CD4-positive, CD25-positive, alpha-beta regulatory T cell (primary cell): ENCODE measurements around the gene DHX35. TPM values are rescaled to one million over a fixed set of nuclear protein-coding genes. Genes with fewer than 3 reads are reported as not detected.

Experiments used
- ATAC-seq, 2 donors: fragments of 150-1000 bp; cut with Tn5 transposase; one replicate each; pipeline ENCODE4 v1.10.0; 2021; ENCODE audit warnings: low read depth in 2 of 2, moderate number of reproducible peaks in 2 of 2, moderate library complexity in 1 of 2
- DNase-seq, 3 donors: peaks; one replicate each; pipeline versions ENCODE4 v3.0.0 to v3.0.0-alpha.2; 2012 to 2022; ENCODE audit warnings: mixed read lengths in 1 of 3
- H3K27ac ChIP-seq: one replicate; pipeline ENCODE4 v1.7.0; 2013; ENCODE audit warnings: mild to moderate bottlenecking, low read length; ENCODE audit not compliant: insufficient read depth, poor library complexity, severe bottlenecking
- H3K27me3 ChIP-seq: one replicate; pipeline ENCODE4 v1.7.0; 2013; ENCODE audit warnings: low read length; ENCODE audit not compliant: control insufficient read depth, insufficient read depth
- H3K36me3 ChIP-seq: one replicate; pipeline ENCODE4 v1.7.0; 2013; ENCODE audit warnings: mild to moderate bottlenecking, low read length, moderate library complexity; ENCODE audit not compliant: control insufficient read depth, insufficient read depth
- H3K4me1 ChIP-seq: 2 replicates; pipeline ENCODE4 v1.7.0; 2013; ENCODE audit warnings: mild to moderate bottlenecking, low read length; ENCODE audit not compliant: insufficient read depth, control insufficient read depth, poor library complexity, severe bottlenecking
- H3K4me3 ChIP-seq: one replicate; pipeline ENCODE4 v1.7.0; 2013; ENCODE audit warnings: low read depth, mild to moderate bottlenecking, low read length, moderate library complexity
- H3K9me3 ChIP-seq, 2 experiments: 1 replicate in 1 of 2; 2 replicates in 1 of 2; pipeline ENCODE4 v1.7.0; 2013; ENCODE audit warnings: low read length in 2 of 2, mild to moderate bottlenecking in 1 of 2, moderate library complexity in 1 of 2; ENCODE audit not compliant: control insufficient read depth in 2 of 2
- H3K27ac Mint-ChIP-seq, 3 donors: one replicate each; pipeline ENCODE4 v1.8.0; 2020 to 2022; ENCODE audit warnings: mild to moderate bottlenecking in 3 of 3, mixed read lengths in 3 of 3, moderate library complexity in 2 of 3
- H3K27me3 Mint-ChIP-seq: one replicate; pipeline ENCODE4 v1.8.0; 2022; ENCODE audit warnings: mild to moderate bottlenecking, mixed read lengths
- H3K36me3 Mint-ChIP-seq: one replicate; pipeline ENCODE4 v1.8.0; 2020; ENCODE audit warnings: mixed read lengths
- H3K4me1 Mint-ChIP-seq, 4 donors: one replicate each; pipeline ENCODE4 v1.8.0; 2020 to 2022; ENCODE audit warnings: mixed read lengths in 4 of 4, mild to moderate bottlenecking in 1 of 4
- H3K4me3 Mint-ChIP-seq, 4 donors: one replicate each; pipeline ENCODE4 v1.8.0; 2020 to 2022; ENCODE audit warnings: mild to moderate bottlenecking in 4 of 4, mixed read lengths in 4 of 4, moderate library complexity in 3 of 4
- H3K9me3 Mint-ChIP-seq, 7 donors: one replicate each; pipeline ENCODE4 v1.8.0; 2020 to 2022; ENCODE audit warnings: mixed read lengths in 7 of 7, mild to moderate bottlenecking in 3 of 7, moderate library complexity in 2 of 7
- polyA plus RNA-seq, 4 donors: library from polyadenylated mRNA; unstranded; fragments of 300-500 nt; fragmentation: Illumina TruSeq; gene quantifications; one replicate each; pipeline ENCODE4 v1.2.3, GENCODE V29; 2021
- total RNA-seq: library from RNA; stranded (reverse); gene quantifications from one replicate; pipeline ENCODE4 v1.2.3, GENCODE V29; 2022

Gene DHX35
- total and polyA plus RNA-seq, 5 donors from 2014 or later, result 4.0 to 12.4 (median 5.7) TPM

DNA sequence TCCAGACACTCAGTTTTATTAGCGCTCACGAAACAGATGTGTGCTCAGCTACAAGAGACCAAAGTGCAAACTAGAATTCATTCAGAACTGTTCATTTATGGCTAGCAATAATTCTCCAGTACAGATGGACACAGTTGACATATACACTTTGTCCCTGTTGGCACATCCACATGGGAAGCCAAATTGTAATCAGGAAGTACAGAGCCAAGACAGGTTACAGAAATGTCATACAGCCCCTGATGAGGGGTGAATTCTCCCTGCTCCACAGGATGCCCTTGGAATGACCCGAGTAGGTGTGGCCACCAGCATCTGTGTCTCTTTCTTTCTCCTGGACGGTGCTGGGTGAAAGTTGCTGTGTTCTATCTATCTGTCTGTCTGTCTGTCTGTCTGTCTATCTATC is 7.6 kb downstream of the DHX35 start:
- Mint-ChIP-seq H3K4me3 (no peak overlapping the region), H3K9me3 (no peaks in the 10 kb centered on the region), H3K27me3 (no peaks in the 10 kb centered on the region), H3K4me1 (peaks cover 4 to 30% (median 7%) of the 10 kb centered on the region in 4 donors), H3K36me3 (peaks cover 47% of the 10 kb centered on the region), H3K27ac (peak overlapping the region in 1 of 3 donors; percentile 75)
- ATAC-seq (no peak), DNase-seq (no peak)
- no peaks in the 10 kb centered on the region for H3K9me3 ChIP-seq
- H3K4me3 ChIP-seq, result no peak overlapping the region
- no peak overlapping the region for H3K27ac ChIP-seq
- no peaks in the 10 kb centered on the region for H3K4me1 ChIP-seq
- peaks cover 32% of the 10 kb centered on the region for H3K36me3 ChIP-seq
- no peaks in the 10 kb centered on the region for H3K27me3 ChIP-seq

GRCh38 chr20:38970302-38970701 is 8.2 kb downstream of the DHX35 start:
- Histone ChIP-seq H3K36me3 (peaks cover 30% of the 10 kb centered on the region), H3K27ac (no peak overlapping the region), H3K27me3 (no peaks in the 10 kb centered on the region), H3K9me3 (no peaks in the 10 kb centered on the region), H3K4me3 (no peak overlapping the region), H3K4me1 (no peaks in the 10 kb centered on the region)
- Mint-ChIP-seq H3K36me3 (peaks cover 47% of the 10 kb centered on the region), H3K9me3 (no peaks in the 10 kb centered on the region), H3K4me1 (peaks cover under 1 to 31% (median 8%) of the 10 kb centered on the region in 4 donors), H3K27ac (peak overlapping the region in 2 of 3 donors; percentile 8 to 75), H3K27me3 (no peaks in the 10 kb centered on the region), H3K4me3 (no peak overlapping the region)
- ATAC-seq (no peak), DNase-seq (no peak)

DNA sequence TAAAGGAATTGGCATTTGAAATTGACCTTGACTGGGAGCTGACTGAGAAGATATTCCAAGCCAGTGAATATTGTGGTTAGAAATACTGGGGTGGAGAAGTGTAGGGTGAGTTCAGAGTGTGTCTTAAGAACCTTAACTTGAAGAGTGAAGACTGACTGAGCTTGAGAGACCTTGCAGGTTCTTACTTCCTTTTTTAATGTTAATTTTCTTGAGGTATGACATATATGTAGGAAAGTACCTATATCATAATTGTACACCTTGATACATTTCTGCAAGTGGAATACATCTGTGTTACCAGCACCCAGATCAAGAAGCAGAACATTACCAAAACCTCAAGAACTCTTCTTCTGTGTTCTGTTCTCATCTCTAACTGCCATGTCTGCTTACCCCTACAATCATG is 11.0 kb downstream of the DHX35 start:
- no peaks in the 10 kb centered on the region for H3K9me3 Mint-ChIP-seq
- H3K36me3 ChIP-seq, result peaks cover 32% of the 10 kb centered on the region

GRCh38 chr20:38973645-38974044 is 11.5 kb downstream of the DHX35 start:
- ATAC-seq, result no peak
- Mint-ChIP-seq H3K27ac (peak overlapping the region in 2 of 3 donors; percentile 35 to 44), H3K36me3 (peaks cover 43% of the 10 kb centered on the region), H3K4me1 (peaks cover 0 to 27% (median 5%) of the 10 kb centered on the region in 4 donors), H3K27me3 (no peaks in the 10 kb centered on the region), H3K9me3 (no peaks in the 10 kb centered on the region), H3K4me3 (no peak overlapping the region)
- Histone ChIP-seq H3K4me1 (no peaks in the 10 kb centered on the region), H3K9me3 (no peaks in the 10 kb centered on the region), H3K27ac (no peak overlapping the region), H3K4me3 (no peak overlapping the region), H3K36me3 (peaks cover 34% of the 10 kb centered on the region), H3K27me3 (no peaks in the 10 kb centered on the region)
- no peak for DNase-seq

More for the DNA sequence above, 11.0 kb downstream of the DHX35 start:
- H3K4me1 Mint-ChIP-seq, result peaks cover 0 to 27% (median 5%) of the 10 kb centered on the region in 4 donors
- no peak overlapping the region for H3K27ac ChIP-seq
- DNase-seq (no peak), ATAC-seq (no peak)
- no peaks in the 10 kb centered on the region for H3K9me3 ChIP-seq
- H3K27me3 Mint-ChIP-seq, result no peaks in the 10 kb centered on the region
- peaks cover 43% of the 10 kb centered on the region for H3K36me3 Mint-ChIP-seq
- H3K4me3 Mint-ChIP-seq, result no peak overlapping the region
- H3K27me3 ChIP-seq, result no peaks in the 10 kb centered on the region
- H3K4me1 ChIP-seq, result no peaks in the 10 kb centered on the region
- no peak overlapping the region for H3K27ac Mint-ChIP-seq
- no peak overlapping the region for H3K4me3 ChIP-seq

DNA sequence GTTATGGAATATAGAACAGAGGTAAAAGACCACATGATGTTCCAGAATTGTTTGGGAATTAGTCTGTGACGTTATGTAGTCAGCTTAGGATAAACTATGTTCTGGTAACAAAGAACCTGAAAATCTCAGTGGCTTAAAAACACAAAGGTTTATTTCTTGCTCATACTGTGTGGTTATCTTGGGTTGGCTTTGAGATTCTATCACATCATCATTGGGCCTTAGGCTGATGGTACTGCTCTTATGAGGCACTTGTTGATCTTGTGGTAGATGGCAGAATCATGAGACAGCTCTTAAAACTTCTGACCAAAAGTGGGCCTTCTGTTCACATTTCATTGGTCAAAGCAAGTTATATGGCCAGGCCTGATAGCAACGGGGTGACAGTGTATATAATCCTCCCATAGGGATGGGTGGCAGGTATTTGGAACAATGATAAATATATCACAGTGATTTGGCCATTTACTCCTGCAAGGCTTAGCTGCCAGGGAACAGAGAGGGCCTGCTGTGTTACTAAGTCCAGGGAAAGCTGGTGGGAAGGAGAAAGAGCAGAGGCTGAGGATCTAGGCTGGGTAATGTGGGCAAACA is 13.5 kb downstream of the DHX35 start:
- no peak overlapping the region for H3K27ac Mint-ChIP-seq
- Histone ChIP-seq H3K36me3 (peaks cover 18% of the 10 kb centered on the region), H3K27ac (peak overlapping the region; percentile 26), H3K27me3 (no peaks in the 10 kb centered on the region), H3K4me3 (no peak overlapping the region), H3K4me1 (no peaks in the 10 kb centered on the region), H3K9me3 (no peaks in the 10 kb centered on the region)
- H3K4me1 Mint-ChIP-seq, result peaks cover 0 to 25% (median 11%) of the 10 kb centered on the region in 4 donors
- peak in 1 of 3 donors; percentile 23 for DNase-seq
- no peaks in the 10 kb centered on the region for H3K27me3 Mint-ChIP-seq
- H3K9me3 Mint-ChIP-seq, result no peaks in the 10 kb centered on the region
- H3K36me3 Mint-ChIP-seq, result peaks cover 31% of the 10 kb centered on the region
- ATAC-seq, result no peak
- no peak overlapping the region for H3K4me3 Mint-ChIP-seq

DNA sequence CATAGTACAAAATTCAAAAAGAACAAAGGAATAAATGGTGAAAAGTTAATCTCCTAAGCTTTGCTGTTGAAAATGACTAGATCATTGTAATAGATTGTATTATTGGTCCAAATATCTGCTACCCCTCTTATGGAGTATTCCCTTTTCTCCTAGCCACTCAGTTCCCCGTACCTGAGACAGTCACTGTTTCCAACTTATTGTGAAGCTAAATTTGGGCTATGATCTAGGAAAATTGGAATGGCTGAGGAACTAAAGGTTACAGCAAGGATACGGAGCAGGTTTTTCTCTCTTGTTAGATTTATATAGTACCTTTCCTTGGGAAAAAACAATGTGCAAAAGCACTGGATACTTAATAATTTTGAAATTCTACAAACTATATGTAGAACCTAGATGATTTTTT is 17.3 kb downstream of the DHX35 start:
- H3K27me3 Mint-ChIP-seq, result no peaks in the 10 kb centered on the region
- peaks cover 7 to 21% (median 13%) of the 10 kb centered on the region in 4 donors for H3K4me1 Mint-ChIP-seq
- peaks cover 13% of the 10 kb centered on the region for H3K36me3 Mint-ChIP-seq
- Histone ChIP-seq H3K27ac (no peak overlapping the region), H3K27me3 (no peaks in the 10 kb centered on the region), H3K36me3 (peaks cover 8% of the 10 kb centered on the region), H3K4me1 (no peaks in the 10 kb centered on the region), H3K4me3 (no peak overlapping the region), H3K9me3 (no peaks in the 10 kb centered on the region)
- no peaks in the 10 kb centered on the region for H3K9me3 Mint-ChIP-seq
- no peak overlapping the region for H3K4me3 Mint-ChIP-seq
- DNase-seq (no peak), ATAC-seq (no peak)
- H3K27ac Mint-ChIP-seq, result no peak overlapping the region

GRCh38 chr20:38979842-38980241 is 17.7 kb downstream of the DHX35 start:
- no peaks in the 10 kb centered on the region for H3K27me3 Mint-ChIP-seq
- no peak overlapping the region for H3K27ac Mint-ChIP-seq
- peaks cover 7 to 17% (median 13%) of the 10 kb centered on the region in 4 donors for H3K4me1 Mint-ChIP-seq
- Histone ChIP-seq H3K27ac (no peak overlapping the region), H3K9me3 (no peaks in the 10 kb centered on the region), H3K27me3 (no peaks in the 10 kb centered on the region), H3K4me1 (no peaks in the 10 kb centered on the region), H3K36me3 (peaks cover 9% of the 10 kb centered on the region), H3K4me3 (no peak overlapping the region)
- ATAC-seq (no peak), DNase-seq (no peak)
- peaks cover 14% of the 10 kb centered on the region for H3K36me3 Mint-ChIP-seq
- no peaks in the 10 kb centered on the region for H3K9me3 Mint-ChIP-seq
- H3K4me3 Mint-ChIP-seq, result no peak overlapping the region

GRCh38 chr20:38982291-38982690 is 20.1 kb downstream of the DHX35 start:
- Histone ChIP-seq H3K27me3 (no peaks in the 10 kb centered on the region), H3K27ac (no peak overlapping the region), H3K36me3 (peaks cover 16% of the 10 kb centered on the region), H3K4me3 (no peak overlapping the region), H3K4me1 (no peaks in the 10 kb centered on the region), H3K9me3 (no peaks in the 10 kb centered on the region)
- Mint-ChIP-seq H3K27ac (no peak overlapping the region), H3K36me3 (peaks cover 19% of the 10 kb centered on the region), H3K4me3 (no peak overlapping the region), H3K27me3 (no peaks in the 10 kb centered on the region), H3K4me1 (peaks cover 12 to 16% (median 14%) of the 10 kb centered on the region in 4 donors), H3K9me3 (no peaks in the 10 kb centered on the region)
- DNase-seq, result no peak
- no peak for ATAC-seq
